ENCODE results near the gene SEMA4C. TPM values are rescaled to one million over a fixed set of nuclear protein-coding genes. Genes with fewer than 3 reads are reported as not detected.

SEMA4C gene
- total and polyA plus RNA-seq, 9 of the 15 experiments (the other 6 are each of a cell fraction or from before 2014, with no cell fraction given), result 0.32 to 59.7 (median 23.9) TPM

DNA sequence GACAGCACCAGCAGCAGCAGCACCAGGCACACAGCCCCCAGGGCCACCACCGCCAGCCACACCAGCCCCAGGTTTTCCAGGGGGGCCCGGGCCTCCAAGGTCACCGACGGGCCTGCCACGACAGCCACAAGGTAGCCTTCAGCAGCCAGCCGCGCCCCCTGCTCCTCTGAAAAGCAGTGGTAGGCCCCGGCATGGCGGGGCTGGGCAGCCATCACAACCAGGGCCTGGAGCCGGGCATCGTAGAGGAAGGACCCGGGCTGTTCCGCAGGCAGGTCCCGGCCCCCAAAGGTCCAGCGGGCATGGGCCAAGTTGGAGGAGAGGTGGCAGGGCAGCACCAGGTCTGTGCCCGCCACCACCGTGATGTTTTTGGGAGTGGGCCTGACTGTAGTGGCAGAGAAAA, 8.8 kb downstream of the SEMA4C start:
- Histone ChIP-seq H3K36me3 (ENCODE audit: control insufficient read depth, insufficient read depth, low read length) (peaks cover 59% of the 10 kb centered on the region), H3K4me3 (no peak overlapping the region), H3K4me2 (ENCODE audit: insufficient read depth, low read length) (no peak overlapping the region), H2AFZ (ENCODE audit: low read depth, low read length) (no peak overlapping the region), H4K20me1 (replicated peaks; ENCODE audit: control insufficient read depth, insufficient read depth, low read length) (no peaks in the 10 kb centered on the region), H3K27ac (ENCODE audit: extremely low read depth, low read depth, low read length) (no peak overlapping the region), H3K9me1 (ENCODE audit: control insufficient read depth, insufficient read depth, low read length) (peaks cover 3% of the 10 kb centered on the region), H3K9me3 (replicated peaks; ENCODE audit: control insufficient read depth, insufficient read depth, low read depth, low read length) (no peaks in the 10 kb centered on the region), H3K79me2 (ENCODE audit: control insufficient read depth, insufficient read depth, low read length) (peaks cover 40% of the 10 kb centered on the region), H3K27me3 (ENCODE audit: control insufficient read depth in 2 of 2, insufficient read depth in 2 of 2, low read length in 2 of 2) (no peaks in the 10 kb centered on the region), H3K4me1 (replicated peaks in 1 of 2; ENCODE audit: control insufficient read depth in 2 of 2, insufficient read depth in 2 of 2, low read length in 2 of 2) (peaks cover 24 to 72% of the 10 kb centered on the region in 2 experiments), H3K9ac (ENCODE audit: insufficient read depth in 1 of 2, low read depth in 2 of 2, low read length in 2 of 2) (0 out of 4 replicates have a peak overlapping the region, but pooled peaks of 1 of the 2 experiments have one; percentile 26)
- in situ Hi-C loops (cut with MboI), result loop anchor here (25.0 kb wide), 1 partner anchor 251 kb away; the partner anchor contains the start of gene ANKRD36
- POLR2A ChIA-PET, result interaction anchor here (0.6 to 6.8 kb wide), 3 partner anchors 12 to 43 kb away, joined by 3 to 67 read pairs (median 3); partner anchors contain the start of gene SEMA4C
- no peak for FAIRE-seq
- 89% methylated on average over 4 of the region's 17 CpGs for WGBS (ENCODE audit: insufficient coverage, low coverage, missing lambda C conversion rate)
- BruUV-seq (replicated peaks), result no TSS peak
- intact Hi-C loops (cut with micrococcal nuclease), result no loop called here
- TF ChIP-seq HNRNPL (IDR thresholded peaks at IDR 0.05; ENCODE audit: low read depth, low read length), result 0 out of 2 replicates have a peak, but pooled peaks have one; percentile 18
- TF ChIP-seq MCM5 (IDR thresholded peaks at IDR 0.05; ENCODE audit: low read depth), result no peak
- peak; percentile 25 for TF ChIP-seq PCBP1 (IDR thresholded peaks at IDR 0.05; ENCODE audit: low read depth, low read length, poor library complexity, severe bottlenecking)
- peak; percentile 53; the same call in 1 of the 2 replicates for TF ChIP-seq RBFOX2 (IDR thresholded peaks at IDR 0.05; ENCODE audit: low read depth, low read length)
- no peak for TF ChIP-seq ZNF165 (CRISPR knock-in tag; IDR thresholded peaks at IDR 0.05; ENCODE audit: borderline replicate concordance)
- no peak for ATAC-seq
- no peak for DNase-seq (ENCODE audit: extremely low read depth in 1 of 4, low spot score in 3 of 4)
- CTCF ChIA-PET (ENCODE audit: low intra/inter-chr PET ratio), result no interaction called here
